Stomach smooth muscle (tissue), 2 donors: ENCODE measurements around the gene ALDH1L1.

ENCODE experiments used
- H3K27ac ChIP-seq: one replicate; pipeline ENCODE4 v1.7.0; 2013; ENCODE audit warnings: mild to moderate bottlenecking, low read length, inconsistent platforms
- H3K27me3 ChIP-seq, 2 donors: one replicate each; pipeline ENCODE4 v1.7.0; 2013; ENCODE audit warnings: low read length in 2 of 2; ENCODE audit not compliant: insufficient read depth in 2 of 2, control insufficient read depth in 1 of 2
- H3K36me3 ChIP-seq, 2 donors: one replicate each; pipeline ENCODE4 v1.7.0; 2013; ENCODE audit warnings: low read length in 2 of 2; ENCODE audit not compliant: control insufficient read depth in 2 of 2, insufficient read depth in 2 of 2
- H3K4me1 ChIP-seq: one replicate; pipeline ENCODE4 v1.7.0; 2013; ENCODE audit warnings: low read length; ENCODE audit not compliant: control insufficient read depth, insufficient read depth
- H3K4me3 ChIP-seq, 2 donors: one replicate each; pipeline ENCODE4 v1.7.0; 2013; ENCODE audit warnings: low read length in 2 of 2
- H3K9ac ChIP-seq, 2 donors: one replicate each; pipeline ENCODE4 v1.7.0; 2013; ENCODE audit warnings: low read length in 2 of 2, mild to moderate bottlenecking in 1 of 2
- H3K9me3 ChIP-seq, 2 donors: one replicate each; pipeline ENCODE4 v1.7.0; 2013; ENCODE audit warnings: low read length in 2 of 2; ENCODE audit not compliant: control insufficient read depth in 2 of 2
- donor health status: healthy.
- donor health status: Pancreatic carcinoma.

Gene ALDH1L1

GRCh38 chr3:126161309-126161708 lies 19.1 kb downstream of the ALDH1L1 start:
- H3K27me3 ChIP-seq, result no peaks in the 10 kb centered on the region
- H3K9ac ChIP-seq, result no peak overlapping the region
- no peak overlapping the region for H3K4me3 ChIP-seq
- H3K27ac ChIP-seq, result no peak overlapping the region
- H3K4me1 ChIP-seq, result no peaks in the 10 kb centered on the region
- H3K9me3 ChIP-seq, result no peaks in the 10 kb centered on the region
- peaks cover 3 to 5% of the 10 kb centered on the region in 2 donors for H3K36me3 ChIP-seq

DNA sequence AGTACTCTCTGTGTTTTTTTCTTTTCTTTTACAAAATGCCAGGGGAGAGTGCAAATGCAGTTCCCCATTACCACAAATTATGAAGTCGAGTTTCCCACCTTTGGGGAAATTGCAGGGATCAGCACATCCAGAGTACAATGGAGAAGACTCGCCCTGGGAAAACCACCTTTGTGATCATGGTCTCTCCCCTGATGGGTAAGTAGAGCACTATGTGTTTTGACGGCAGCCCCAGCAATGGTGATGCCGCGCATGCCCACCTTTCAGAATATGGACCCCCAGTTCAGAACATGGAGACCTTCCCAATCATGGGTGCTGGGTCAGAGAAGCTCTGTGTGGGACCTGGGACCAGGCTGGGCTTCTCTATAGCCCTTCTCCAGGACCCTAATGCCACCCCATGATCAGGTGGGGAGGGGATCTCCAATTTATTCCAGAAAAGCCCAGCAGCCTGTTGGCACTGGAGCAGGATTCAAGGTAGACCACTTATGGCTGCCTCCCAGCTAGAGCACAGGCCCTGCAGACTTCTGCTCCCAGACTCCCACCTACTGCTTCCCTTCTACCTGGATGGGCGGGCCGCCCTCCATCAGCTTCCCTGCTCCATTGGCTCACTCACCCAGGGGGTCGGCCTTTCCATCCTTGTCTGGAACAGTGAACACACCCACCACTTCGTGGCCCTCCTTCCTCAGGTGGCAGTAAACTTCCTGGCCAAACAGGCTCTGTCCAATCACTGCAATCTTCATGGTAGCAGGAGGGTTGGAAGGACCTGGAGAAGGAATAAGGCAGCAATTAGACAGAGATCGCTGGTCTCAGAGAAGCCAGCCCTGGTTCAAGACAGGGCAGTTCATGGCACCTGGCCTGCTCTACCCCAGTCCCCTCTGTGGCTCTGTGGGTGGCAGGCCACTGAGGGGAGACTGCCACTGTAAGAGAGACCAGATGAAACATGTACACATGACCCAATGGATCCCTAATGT lies 19.9 kb downstream of the ALDH1L1 start:
- Histone ChIP-seq H3K27me3 (no peaks in the 10 kb centered on the region), H3K4me3 (no peak overlapping the region), H3K27ac (no peak overlapping the region), H3K9me3 (no peaks in the 10 kb centered on the region), H3K9ac (no peak overlapping the region), H3K4me1 (no peaks in the 10 kb centered on the region), H3K36me3 (peaks cover 5% of the 10 kb centered on the region in 2 donors)

- H3K9ac ChIP-seq, result no peak overlapping the region
- no peaks in the 10 kb centered on the region for H3K9me3 ChIP-seq
- no peak overlapping the region for H3K27ac ChIP-seq
- H3K27me3 ChIP-seq, result no peaks in the 10 kb centered on the region
- no peak overlapping the region for H3K4me3 ChIP-seq
- H3K4me1 ChIP-seq, result no peaks in the 10 kb centered on the region
- H3K36me3 ChIP-seq, result peaks cover 5% of the 10 kb centered on the region in 2 donors
These were observed 20.9 kb downstream of the ALDH1L1 start for GRCh38 chr3:126159476-126159875.

DNA sequence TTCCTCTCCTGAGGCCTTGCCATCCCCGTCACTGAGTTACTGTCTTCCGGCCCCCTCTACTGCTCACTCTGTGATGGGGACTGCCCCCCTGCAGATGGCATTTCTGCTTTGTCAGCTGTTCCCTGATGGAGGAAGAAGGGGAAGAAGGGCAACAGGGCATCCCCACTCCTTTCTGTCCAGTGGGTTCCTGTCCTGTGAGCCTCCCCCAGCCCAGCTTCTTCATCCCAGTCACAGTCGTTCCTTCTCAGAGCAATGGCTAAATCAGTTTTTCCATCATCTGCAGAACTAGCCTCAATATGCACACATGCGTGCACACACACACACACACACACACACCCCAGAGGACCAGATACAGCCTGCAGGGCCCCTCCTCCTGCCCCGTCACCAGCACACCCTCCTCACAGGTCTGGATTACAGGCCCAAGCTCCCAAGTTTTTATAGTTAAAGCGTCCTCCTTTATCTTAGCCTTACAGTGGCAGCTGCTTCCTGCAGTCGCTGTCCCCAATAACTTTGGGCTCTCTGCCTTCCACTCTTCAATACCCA lies 21.4 kb downstream of the ALDH1L1 start:
- H3K4me3 ChIP-seq, result no peak overlapping the region
- no peak overlapping the region for H3K27ac ChIP-seq
- no peak overlapping the region for H3K9ac ChIP-seq
- peaks cover 5 to 7% of the 10 kb centered on the region in 2 donors for H3K36me3 ChIP-seq
- no peaks in the 10 kb centered on the region for H3K4me1 ChIP-seq
- no peaks in the 10 kb centered on the region for H3K27me3 ChIP-seq
- H3K9me3 ChIP-seq, result no peaks in the 10 kb centered on the region

DNA sequence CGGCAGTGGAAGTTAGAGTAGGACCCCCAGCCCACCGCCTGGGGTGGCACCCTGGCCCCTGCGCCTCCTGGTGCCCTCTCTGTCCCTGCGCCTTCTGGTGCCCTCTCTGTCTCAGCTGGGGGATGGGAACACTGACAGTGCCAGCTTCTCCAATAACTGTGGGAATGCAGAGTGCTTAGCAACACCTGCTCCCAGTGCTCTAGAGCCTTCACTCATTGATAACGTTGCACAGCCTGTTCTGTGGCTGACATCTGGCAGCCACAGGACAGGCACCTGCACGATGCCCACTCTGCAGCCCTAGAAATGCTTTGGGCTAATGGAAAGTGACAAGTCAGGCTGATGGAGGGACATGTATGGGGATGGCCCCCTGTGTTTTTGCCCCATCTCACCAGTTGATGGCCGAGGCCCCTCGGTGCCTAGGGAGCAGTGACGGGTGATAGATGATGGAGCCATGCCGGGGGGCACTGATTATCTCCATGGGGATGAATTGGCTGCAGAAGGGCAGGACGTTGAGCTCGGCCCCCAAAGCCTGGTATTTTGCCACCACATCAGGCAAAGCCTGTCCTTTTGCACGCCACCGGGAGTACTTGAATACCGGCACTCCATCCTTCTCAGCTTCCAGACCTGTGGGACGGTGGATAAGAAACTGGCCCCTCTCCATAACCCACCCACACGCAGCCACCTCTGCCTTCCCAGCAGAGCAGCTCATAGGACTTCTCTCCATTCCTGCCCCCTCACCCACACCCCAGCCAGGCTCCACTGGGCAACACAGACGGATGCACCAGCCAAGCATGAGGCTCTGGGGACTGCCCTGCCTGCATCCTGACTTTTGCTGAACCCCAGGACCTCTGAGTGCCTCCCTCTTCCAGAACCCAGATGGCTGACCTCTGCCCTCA lies 22.1 kb downstream of the ALDH1L1 start:
- Histone ChIP-seq H3K27me3 (no peaks in the 10 kb centered on the region), H3K9ac (no peak overlapping the region), H3K36me3 (peaks cover 5 to 8% of the 10 kb centered on the region in 2 donors), H3K27ac (no peak overlapping the region), H3K4me1 (no peaks in the 10 kb centered on the region), H3K4me3 (no peak overlapping the region), H3K9me3 (no peaks in the 10 kb centered on the region)

DNA sequence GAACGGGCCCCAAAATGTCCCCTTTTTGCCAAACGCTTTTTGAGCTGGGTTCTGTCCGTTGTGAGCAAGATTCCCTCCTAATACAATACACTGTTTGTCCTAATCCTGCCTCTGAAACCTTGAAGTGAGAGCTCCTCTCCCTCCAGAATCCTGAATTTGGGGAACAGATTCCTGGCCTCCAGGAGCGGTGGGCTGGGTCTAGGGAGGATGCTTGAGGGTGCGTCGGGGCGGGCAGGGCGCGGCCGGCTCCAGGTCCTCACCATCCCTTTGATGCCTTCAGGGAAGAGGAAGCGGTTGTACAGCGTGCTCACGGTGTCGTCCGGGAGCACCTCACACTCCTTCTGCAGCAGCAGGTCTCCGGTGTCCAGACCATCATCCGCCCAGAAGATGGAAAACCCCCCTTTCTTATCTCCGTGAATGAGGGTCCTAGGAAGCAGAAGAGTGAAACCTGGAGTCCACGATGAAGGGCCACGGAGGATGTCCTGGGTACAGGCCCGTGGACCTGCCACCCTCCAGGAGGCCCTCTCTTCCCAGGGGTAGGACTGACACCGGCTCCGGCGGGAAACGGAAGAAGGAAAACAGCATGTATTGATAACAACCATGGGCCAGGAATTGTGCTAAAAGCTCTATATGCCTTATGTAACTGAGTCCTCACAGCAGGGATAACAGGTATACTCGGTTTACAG lies 23.2 kb downstream of the ALDH1L1 start:
- H3K36me3 ChIP-seq, result peaks cover 5 to 11% of the 10 kb centered on the region in 2 donors
- no peaks in the 10 kb centered on the region for H3K27me3 ChIP-seq
- H3K4me3 ChIP-seq, result no peak overlapping the region
- no peaks in the 10 kb centered on the region for H3K4me1 ChIP-seq
- H3K9me3 ChIP-seq, result no peaks in the 10 kb centered on the region
- no peak overlapping the region for H3K9ac ChIP-seq
- no peak overlapping the region for H3K27ac ChIP-seq

DNA sequence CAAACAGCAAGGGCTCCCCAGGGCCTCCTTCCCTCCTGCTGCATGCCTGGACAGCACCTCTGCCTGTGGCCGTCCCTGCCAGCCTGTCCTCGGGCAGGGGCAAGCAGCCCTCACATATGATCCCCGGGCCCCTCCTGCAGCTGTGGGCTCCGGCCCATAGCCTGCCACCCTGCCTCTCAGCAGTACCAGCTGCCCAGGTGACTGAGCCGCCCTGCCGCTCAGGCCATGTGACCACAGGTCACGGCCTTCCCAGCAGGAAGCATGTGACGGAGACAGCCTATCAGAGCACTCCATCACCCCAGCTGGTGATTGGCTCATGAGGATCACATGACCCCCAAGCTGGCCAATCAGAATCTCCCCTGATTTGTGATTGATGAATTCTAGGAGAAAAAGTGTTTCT lies 23.9 kb downstream of the ALDH1L1 start:
- H3K4me3 ChIP-seq, result no peak overlapping the region
- no peaks in the 10 kb centered on the region for H3K9me3 ChIP-seq
- H3K4me1 ChIP-seq, result no peaks in the 10 kb centered on the region
- no peak overlapping the region for H3K27ac ChIP-seq
- no peaks in the 10 kb centered on the region for H3K27me3 ChIP-seq
- H3K9ac ChIP-seq, result no peak overlapping the region
- H3K36me3 ChIP-seq, result peaks cover 5 to 11% of the 10 kb centered on the region in 2 donors

GRCh38 chr3:126155819-126156218 lies 24.6 kb downstream of the ALDH1L1 start:
- no peak overlapping the region for H3K4me3 ChIP-seq
- H3K9me3 ChIP-seq, result no peaks in the 10 kb centered on the region
- no peaks in the 10 kb centered on the region for H3K4me1 ChIP-seq
- no peak overlapping the region for H3K27ac ChIP-seq
- peaks cover 5 to 11% of the 10 kb centered on the region in 2 donors for H3K36me3 ChIP-seq
- no peak overlapping the region for H3K9ac ChIP-seq
- no peaks in the 10 kb centered on the region for H3K27me3 ChIP-seq

DNA sequence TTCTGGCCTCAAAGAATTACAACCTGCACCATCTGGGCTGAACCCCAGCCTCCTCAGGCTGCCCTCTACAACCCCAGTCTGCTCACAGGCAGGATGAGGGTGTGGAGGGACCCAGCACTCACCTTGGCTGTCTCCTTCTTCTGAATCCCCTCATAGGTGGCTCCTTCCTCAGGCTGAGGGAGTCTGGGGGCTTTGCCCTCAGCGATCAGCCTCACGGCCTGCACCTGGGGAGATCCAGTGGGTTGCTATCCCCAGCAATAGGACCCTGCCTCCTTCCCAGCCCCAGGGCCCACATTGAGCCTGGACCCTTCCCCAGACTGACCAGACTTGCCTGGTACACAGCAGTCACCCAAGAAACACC lies 25.1 kb downstream of the ALDH1L1 start:
- Histone ChIP-seq H3K27me3 (no peaks in the 10 kb centered on the region), H3K4me1 (no peaks in the 10 kb centered on the region), H3K9me3 (no peaks in the 10 kb centered on the region), H3K36me3 (peaks cover 5 to 11% of the 10 kb centered on the region in 2 donors), H3K9ac (no peak overlapping the region), H3K27ac (no peak overlapping the region), H3K4me3 (no peak overlapping the region)
